ENCODE data around the gene SUSD2. TPM values are rescaled to one million over a fixed set of nuclear protein-coding genes. Genes with fewer than 3 reads are reported as not detected.
A peak's percentile ranks its signal among the peaks of the same experiment; 100 is the strongest.
"Not testable (repeated sequence)": the region's sequence is repeated elsewhere in the genome, so short reads cannot be mapped to it uniquely, and the experiment has no call there.

The SUSD2 gene
- polyA plus RNA-seq, 1 of the 3 experiments (the other 2 are of a cell fraction), result 0.82 TPM

DNA sequence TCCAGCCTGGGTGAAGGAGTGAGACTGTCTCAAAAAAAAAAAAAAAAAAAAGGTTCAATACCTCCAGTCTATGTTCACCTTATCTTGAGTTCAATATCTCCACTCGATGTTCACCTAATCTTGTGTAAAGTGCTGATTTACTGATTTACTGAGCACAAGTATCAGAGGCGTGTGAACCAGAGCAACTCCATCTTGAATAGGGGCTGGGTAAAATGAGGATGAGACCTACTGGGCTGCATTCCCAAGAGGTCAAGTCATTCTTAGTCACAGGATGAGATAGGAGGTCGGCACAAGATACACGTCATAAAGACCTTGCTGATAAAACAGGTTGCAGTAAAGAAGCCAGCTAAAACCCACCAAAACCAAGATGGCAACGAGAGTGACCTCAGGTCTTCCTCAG, 22.6 kb downstream of the SUSD2 start:
- H2AFZ ChIP-seq (ENCODE audit: low read depth); H3K4me3 ChIP-seq (ENCODE audit: low read depth in 2 of 2, low read length in 1 of 2); H4K20me1 ChIP-seq (ENCODE audit: insufficient read depth); H3K9me3 ChIP-seq; H3K36me3 ChIP-seq (replicated peaks in 1 of 2; ENCODE audit: control insufficient read depth in 1 of 2, insufficient read depth in 2 of 2, low read length in 1 of 2); H3K27ac ChIP-seq (ENCODE audit: low read depth in 2 of 2, low read length in 1 of 2); H3K79me2 ChIP-seq (ENCODE audit: insufficient read depth); DNase-seq; H3K9me2 ChIP-seq; H3K9ac ChIP-seq; H3K4me2 ChIP-seq; H3K27me3 ChIP-seq (ENCODE audit: insufficient read depth): not testable (repeated sequence)
- WGBS (ENCODE audit: low lambda C conversion rate), result 72% methylated on average over 5 of the region's 5 CpGs
- POLR2A ChIA-PET, result interaction anchor here (0.7 kb wide), 1 partner anchor 162 kb away, joined by 3 read pairs; no protein-coding TSS in a partner anchor
- CTCF ChIA-PET, result interaction anchor here (1.3 kb wide), 1 partner anchor 14 kb away, joined by 5 read pairs; no protein-coding TSS in a partner anchor
- peaks cover 40% of the 10 kb centered on the region for H3F3A ChIP-seq (replicated peaks; ENCODE audit: insufficient read depth)
- peaks cover 0 to 27% of the 10 kb centered on the region in 2 experiments; a peak in 2 of 4 replicates for H3K4me1 ChIP-seq (ENCODE audit: control insufficient read depth in 1 of 2, insufficient read depth in 2 of 2, low read depth in 1 of 2, low read length in 1 of 2)

DNA sequence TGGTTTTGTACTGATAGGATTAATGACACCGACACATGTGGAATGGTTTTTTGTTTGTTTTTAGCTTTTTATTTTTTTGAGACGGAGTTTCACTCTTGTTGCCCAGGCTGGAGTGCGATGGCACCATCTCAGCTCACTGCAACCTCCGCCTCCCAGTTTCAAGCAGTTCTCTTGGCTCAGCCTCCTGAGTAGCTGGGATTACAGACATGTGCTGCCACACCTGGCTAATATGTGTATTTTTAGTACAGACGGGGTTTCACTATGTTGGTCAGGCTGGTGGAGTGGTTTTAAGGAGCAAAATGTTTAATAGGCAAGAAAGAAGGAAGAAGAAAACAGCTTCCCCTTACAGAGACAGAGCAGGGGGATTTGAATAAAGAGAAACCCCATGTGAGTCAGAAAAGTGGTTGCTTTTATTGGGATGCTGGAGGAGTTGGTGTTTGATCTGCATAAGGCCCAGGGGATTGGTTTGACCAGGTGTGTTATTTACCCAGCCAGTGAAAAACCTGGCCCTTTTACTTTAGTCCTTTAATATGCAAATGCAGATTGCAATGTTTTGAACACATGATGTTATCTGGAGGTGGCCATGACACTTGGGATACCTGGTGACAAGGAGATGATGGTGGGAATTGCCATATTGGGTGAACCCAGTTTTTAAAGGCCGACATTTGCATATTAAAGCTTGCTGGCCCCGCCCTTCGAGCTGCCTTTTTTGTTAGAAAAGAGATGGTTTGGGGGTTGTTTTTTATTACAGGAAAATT, 24.3 kb downstream of the SUSD2 start:
- H3F3A ChIP-seq (replicated peaks; ENCODE audit: insufficient read depth), result peaks cover 41% of the 10 kb centered on the region
- 0 out of 2 replicates have a peak overlapping the region, but pooled peaks have one; percentile 7 for H3K9ac ChIP-seq
- DNase-seq, result no peak
- H3K9me3 ChIP-seq, result no peaks in the 10 kb centered on the region
- H2AFZ ChIP-seq (ENCODE audit: low read depth), result no peak overlapping the region
- POLR2A ChIA-PET, result no interaction called here
- 91% methylated on average over 8 of the region's 8 CpGs for WGBS (ENCODE audit: low lambda C conversion rate)
- no peaks in the 10 kb centered on the region for H3K9me2 ChIP-seq
- peaks cover 0 to 22% of the 10 kb centered on the region in 2 experiments; a peak in 2 of 4 replicates for H3K4me1 ChIP-seq (ENCODE audit: control insufficient read depth in 1 of 2, insufficient read depth in 2 of 2, low read depth in 1 of 2, low read length in 1 of 2)
- H4K20me1 ChIP-seq (ENCODE audit: insufficient read depth), result no peaks in the 10 kb centered on the region
- no peak for TF ChIP-seq NFIC (IDR thresholded peaks at IDR 0.05; ENCODE audit: borderline replicate concordance)
- no peak for TF ChIP-seq RFX5 (IDR thresholded peaks at IDR 0.05; ENCODE audit: low read length)
- no peak for TF ChIP-seq EP300 (IDR thresholded peaks at IDR 0.05; ENCODE audit: borderline replicate concordance in 1 of 2, low read depth in 1 of 2, low read length in 1 of 2)
- TF ChIP-seq NRF1 (IDR thresholded peaks at IDR 0.05; ENCODE audit: low read depth, low read length), result no peak
- no peak for TF ChIP-seq SMC3 (IDR thresholded peaks at IDR 0.05; ENCODE audit: low read depth, low read length)
- no peak for TF ChIP-seq RXRA (IDR thresholded peaks at IDR 0.05; ENCODE audit: borderline replicate concordance, low read depth)
- TF ChIP-seq RAD21 (IDR thresholded peaks at IDR 0.05; ENCODE audit: low read length), result no peak
- TF ChIP-seq ELF1 (IDR thresholded peaks at IDR 0.05), result no peak
- no peak for TF ChIP-seq CHD2 (IDR thresholded peaks at IDR 0.05; ENCODE audit: low read length, partially characterized antibody)
- TF ChIP-seq TCF12 (IDR thresholded peaks at IDR 0.05), result no peak
- TF ChIP-seq RCOR1 (IDR thresholded peaks at IDR 0.05; ENCODE audit: low read length), result no peak
- no peak for TF ChIP-seq MXI1 (IDR thresholded peaks at IDR 0.05; ENCODE audit: low read depth, low read length)
- H3K4me3 ChIP-seq (ENCODE audit: low read depth in 2 of 2, low read length in 1 of 2), result no peak overlapping the region
- H3K27me3 ChIP-seq (ENCODE audit: insufficient read depth), result no peaks in the 10 kb centered on the region
- no peak overlapping the region for H3K4me2 ChIP-seq
- CTCF ChIA-PET, result interaction anchor here (1.0 kb wide), 1 partner anchor 9 kb away, joined by 3 read pairs; no protein-coding TSS in a partner anchor
- H3K27ac ChIP-seq (ENCODE audit: low read depth in 2 of 2, low read length in 1 of 2), result peak overlapping the region in 1 of 2 experiments; percentile 99; a peak in 2 of 4 replicates
- no peaks in the 10 kb centered on the region for H3K36me3 ChIP-seq (replicated peaks in 1 of 2; ENCODE audit: control insufficient read depth in 1 of 2, insufficient read depth in 2 of 2, low read length in 1 of 2)
- H3K79me2 ChIP-seq (ENCODE audit: insufficient read depth), result no peaks in the 10 kb centered on the region

All from SK-N-SH (cell line).